IPS DF 6.9 (cell line): ENCODE measurements around the gene DPH1.
"Not testable (repeated sequence)": the region's sequence is repeated elsewhere in the genome, so short reads cannot be mapped to it uniquely, and the experiment has no call there.

Experiments
- DNase-seq: peaks from one replicate; pipeline ENCODE4 v3.0.0-alpha.2; 2013; ENCODE audit warnings: low read depth, low spot score
- H3K27ac ChIP-seq: one replicate; pipeline ENCODE4 v1.5.1; 2013; ENCODE audit warnings: low read length, control low read depth
- H3K27me3 ChIP-seq: 2 replicates; pipeline ENCODE4 v1.6.1; 2013; ENCODE audit warnings: mild to moderate bottlenecking, low read length; ENCODE audit not compliant: control insufficient read depth, insufficient read depth
- H3K36me3 ChIP-seq: 2 replicates; pipeline ENCODE4 v1.6.1; 2013; ENCODE audit warnings: low read length; ENCODE audit not compliant: control insufficient read depth, insufficient read depth
- H3K4me1 ChIP-seq: 2 replicates; pipeline ENCODE4 v1.6.1; 2013; ENCODE audit warnings: low read length; ENCODE audit not compliant: control insufficient read depth, insufficient read depth
- H3K4me3 ChIP-seq: 2 replicates; pipeline ENCODE4 v1.5.1; 2013; ENCODE audit warnings: mild to moderate bottlenecking, low read length
- H3K9me3 ChIP-seq: 2 replicates; pipeline ENCODE4 v1.6.1; 2013; ENCODE audit warnings: low read length, inconsistent platforms; ENCODE audit not compliant: control insufficient read depth, insufficient read depth
- WGBS: extraction: QIAGEN DNeasy Blood & Tissue Kit; methylation state at CpG from one replicate; pipeline ENCODE4 v1.1.7; 2013; ENCODE audit warnings: mixed read lengths, missing lambda C conversion rate; ENCODE audit not compliant: insufficient read length, insufficient coverage; 5-methylcytosine and 5-hydroxymethylcytosine counted together

The DPH1 gene

GRCh38 chr17:2029911-2030778 is at the start of gene DPH1:
DPH1 (plus strand) TSS chr17:2030153; CDS start chr17:2030170, 17 bp downstream.
- no CpG with 5 or more reads among the region's 59 CpGs for WGBS
- no peak within 1 kb of the TSS for H3K27ac ChIP-seq
- peak within 1 kb of the TSS; percentile 70 for H3K4me3 ChIP-seq
- H3K36me3 ChIP-seq, result no peaks in the 10 kb centered on the region; the same call in 1 of the 2 replicates
- no peak for DNase-seq
- peaks cover 3% of the 10 kb centered on the region for H3K4me1 ChIP-seq
- H3K27me3 ChIP-seq, result peaks cover 39% of the 10 kb centered on the region
- H3K9me3 ChIP-seq, result no peaks in the 10 kb centered on the region

GRCh38 chr17:1980665-1981250 is 49.2 kb upstream of the DPH1 start:
- DNase-seq, result no peak
- H3K36me3 ChIP-seq, result no peaks in the 10 kb centered on the region
- no peak overlapping the region for H3K27ac ChIP-seq
- no CpG with 5 or more reads among the region's 8 CpGs for WGBS
- H3K27me3 ChIP-seq, result no peaks in the 10 kb centered on the region
- no peaks in the 10 kb centered on the region for H3K4me1 ChIP-seq
- no peaks in the 10 kb centered on the region for H3K9me3 ChIP-seq
- no peak overlapping the region for H3K4me3 ChIP-seq

- DNase-seq, H3K36me3 ChIP-seq, H3K27me3 ChIP-seq, H3K4me3 ChIP-seq, H3K4me1 ChIP-seq, H3K27ac ChIP-seq, H3K9me3 ChIP-seq: not testable (repeated sequence)
- no CpG with 5 or more reads among the region's 13 CpGs for WGBS
Measured at GRCh38 chr17:1982793-1983366, 47.1 kb upstream of the DPH1 start.

- Histone ChIP-seq H3K36me3 (no peaks in the 10 kb centered on the region), H3K27ac (no peak overlapping the region), H3K9me3 (no peaks in the 10 kb centered on the region), H3K4me1 (no peaks in the 10 kb centered on the region), H3K27me3 (no peaks in the 10 kb centered on the region), H3K4me3 (no peak overlapping the region)
- WGBS, result no CpG with 5 or more reads among the region's 4 CpGs
- DNase-seq, result no peak
Measured at GRCh38 chr17:1985093-1985492, 44.9 kb upstream of the DPH1 start.

- no peak overlapping the region for H3K27ac ChIP-seq
- no peaks in the 10 kb centered on the region for H3K9me3 ChIP-seq
- H3K4me3 ChIP-seq, result no peak overlapping the region
- no peaks in the 10 kb centered on the region for H3K4me1 ChIP-seq
- no peaks in the 10 kb centered on the region for H3K27me3 ChIP-seq
- no CpG with 5 or more reads among the region's 4 CpGs for WGBS
- peak; percentile 33 for DNase-seq
- no peaks in the 10 kb centered on the region for H3K36me3 ChIP-seq
Measured at GRCh38 chr17:1985686-1986085, 44.3 kb upstream of the DPH1 start.

GRCh38 chr17:1986783-1987451 is 43.0 kb upstream of the DPH1 start:
- Histone ChIP-seq H3K9me3 (no peaks in the 10 kb centered on the region), H3K27ac (no peak overlapping the region), H3K27me3 (no peaks in the 10 kb centered on the region), H3K4me1 (no peaks in the 10 kb centered on the region), H3K36me3 (no peaks in the 10 kb centered on the region), H3K4me3 (no peak overlapping the region)
- no peak for DNase-seq
- no CpG with 5 or more reads among the region's 18 CpGs for WGBS

GRCh38 chr17:1989135-1989534 is 40.8 kb upstream of the DPH1 start:
- H3K27ac ChIP-seq, result no peak overlapping the region
- H3K9me3 ChIP-seq, result no peaks in the 10 kb centered on the region
- DNase-seq, result no peak
- WGBS, result no CpG with 5 or more reads among the region's 10 CpGs
- no peaks in the 10 kb centered on the region for H3K27me3 ChIP-seq
- no peaks in the 10 kb centered on the region for H3K4me1 ChIP-seq
- no peak overlapping the region for H3K4me3 ChIP-seq
- no peaks in the 10 kb centered on the region for H3K36me3 ChIP-seq

- DNase-seq, result no peak
- H3K4me3 ChIP-seq, result no peak overlapping the region
- no peaks in the 10 kb centered on the region for H3K9me3 ChIP-seq
- no peaks in the 10 kb centered on the region; the same call in 1 of the 2 replicates for H3K27me3 ChIP-seq
- H3K27ac ChIP-seq, result no peak overlapping the region
- WGBS, result no CpG with 5 or more reads among the region's 10 CpGs
- H3K4me1 ChIP-seq, result no peaks in the 10 kb centered on the region
- H3K36me3 ChIP-seq, result no peaks in the 10 kb centered on the region
Measured at GRCh38 chr17:1992541-1992940, 37.4 kb upstream of the DPH1 start.

GRCh38 chr17:1994707-1995106 is 35.2 kb upstream of the DPH1 start:
- no peaks in the 10 kb centered on the region for H3K9me3 ChIP-seq
- no peaks in the 10 kb centered on the region for H3K36me3 ChIP-seq
- H3K4me3 ChIP-seq, result no peak overlapping the region
- H3K27ac ChIP-seq, result no peak overlapping the region
- no peak for DNase-seq
- H3K27me3 ChIP-seq, result peaks cover 3% of the 10 kb centered on the region
- no peaks in the 10 kb centered on the region; the same call in 1 of the 2 replicates for H3K4me1 ChIP-seq
- no CpG with 5 or more reads among the region's 4 CpGs for WGBS

GRCh38 chr17:1995321-1995892 is 34.5 kb upstream of the DPH1 start:
- no peaks in the 10 kb centered on the region for H3K36me3 ChIP-seq
- no peaks in the 10 kb centered on the region for H3K9me3 ChIP-seq
- DNase-seq, result no peak
- no peak overlapping the region for H3K4me3 ChIP-seq
- H3K27ac ChIP-seq, result no peak overlapping the region
- no CpG with 5 or more reads among the region's 16 CpGs for WGBS
- H3K4me1 ChIP-seq, result no peaks in the 10 kb centered on the region; the same call in 1 of the 2 replicates
- H3K27me3 ChIP-seq, result peaks cover 3% of the 10 kb centered on the region
